Right cardiac atrium (tissue), 5 donors: ENCODE data around the gene MPC1. TPM values are rescaled to one million over a fixed set of nuclear protein-coding genes. Genes with fewer than 3 reads are reported as not detected.
"Not testable (repeated sequence)": the region's sequence is repeated elsewhere in the genome, so short reads cannot be mapped to it uniquely, and the experiment has no call there.

Experiments
- ATAC-seq, 2 donors: fragments of 200-7000 bp; cut with Tn5 transposase; one replicate each; pipeline versions ENCODE4 v1.8.0 to v1.9.1; 2020; ENCODE audit warnings: moderate library complexity in 2 of 2, mild to moderate bottlenecking in 1 of 2
- DNase-seq, 3 donors: peaks; one replicate each; pipeline ENCODE4 v3.0.0-alpha.2; 2020
- H3K27ac ChIP-seq: one replicate; pipeline ENCODE4 v1.5.1; 2013; ENCODE audit warnings: mild to moderate bottlenecking, low read length, control low read depth, moderate library complexity
- H3K27me3 ChIP-seq: one replicate; pipeline ENCODE4 v1.6.1; 2013; ENCODE audit not compliant: control insufficient read depth, insufficient read depth
- H3K4me1 ChIP-seq: one replicate; pipeline ENCODE4 v1.6.1; 2013; ENCODE audit warnings: low read length; ENCODE audit not compliant: control insufficient read depth, insufficient read depth
- H3K4me3 ChIP-seq: one replicate; pipeline ENCODE4 v1.5.1; 2013; ENCODE audit warnings: low read length, control low read depth
- H3K9me3 ChIP-seq: one replicate; pipeline ENCODE4 v1.6.1; 2013; ENCODE audit warnings: low read length; ENCODE audit not compliant: control insufficient read depth
- WGBS: extraction: QIAGEN DNeasy Blood & Tissue Kit; methylation state at CpG from one replicate; pipeline ENCODE4 v1.1.7; 2013; 5-methylcytosine and 5-hydroxymethylcytosine counted together
- intact Hi-C, 4 donors: fragments of 100-400 bp; cut with DNase I; formaldehyde crosslinking; loops; one replicate each; pipeline versions ENCODE4 v1.11.0 to v1.14.0; 2022 to 2023
- polyA plus RNA-seq: library from polyadenylated mRNA; stranded (reverse); fragments of 200-250 nt; gene quantifications from one replicate; pipeline ENCODE4 v1.2.3, GENCODE V29; 2013
- total RNA-seq, 4 donors: library from RNA; stranded (reverse); fragmentation: NEBNext Ultra II Directional; extraction: Animal tissue kit (Norgen Biotek cat#: 25700); gene quantifications; one replicate each; pipeline ENCODE4 v1.2.1, GENCODE V29; 2021
- donor health status: healthy with polysubstance abuse.
- donor health status: DM: no; HTN: yes; CAD: no.
- donor health status: DM: no; HTN: no; CAD: no.
- donor health status: DM: no; HTN: yes; CAD: no; lungs with severe emphysema.
- donor health status: DM: yes; HTN: yes; CAD: no.

The MPC1 gene
- total and polyA plus RNA-seq, 5 donors, result 275 to 760 (median 321) TPM

GRCh38 chr6:166405386-166405785 lies 22.6 kb upstream of the MPC1 start:
- H3K4me3 ChIP-seq, result no peak overlapping the region
- H3K27me3 ChIP-seq, result no peaks in the 10 kb centered on the region
- ATAC-seq (no peak), DNase-seq (no peak)
- H3K27ac ChIP-seq, result no peak overlapping the region
- no peaks in the 10 kb centered on the region for H3K9me3 ChIP-seq
- intact Hi-C loops, result loop anchor here in 2 of 4 donors (10.0 kb wide), 2 partner anchors 131 to 241 kb away; partner anchors contain the start of gene TBXT (in 1 of the 2)
- WGBS, result 62% methylated on average over 7 of the region's 7 CpGs
- H3K4me1 ChIP-seq, result no peaks in the 10 kb centered on the region

GRCh38 chr6:166402582-166403277 lies 20.0 kb upstream of the MPC1 start:
- H3K9me3 ChIP-seq, result peaks cover 3% of the 10 kb centered on the region
- no peak for DNase-seq
- no peaks in the 10 kb centered on the region for H3K27me3 ChIP-seq
- H3K27ac ChIP-seq, result no peak overlapping the region
- H3K4me3 ChIP-seq, result no peak overlapping the region
- H3K4me1 ChIP-seq, result no peaks in the 10 kb centered on the region
- WGBS, result 34% methylated on average over 6 of the region's 6 CpGs
- intact Hi-C loops, result loop anchor here (5.0 to 10.0 kb wide), 3 partner anchors 125 to 238 kb away; partner anchors contain the start of gene TBXT (in 1 of the 4)
- ATAC-seq, result no peak

- H3K4me1 ChIP-seq, H3K9me3 ChIP-seq, H3K27ac ChIP-seq, H3K4me3 ChIP-seq, H3K27me3 ChIP-seq: not testable (repeated sequence)
- 24% methylated on average over 16 of the region's 16 CpGs for WGBS
- intact Hi-C loops, result loop anchor here (2.0 to 10.0 kb wide), 4 partner anchors 123 to 236 kb away; partner anchors contain the start of gene TBXT (in 1 of the 4)
- ATAC-seq, result peak; percentile 80
- DNase-seq, result peak; percentile 44 to 76 (median 74)
Observed at GRCh38 chr6:166400649-166401250, 18.0 kb upstream of the MPC1 start.

- H3K9me3 ChIP-seq, result peaks cover 4% of the 10 kb centered on the region
- no peak for DNase-seq
- ATAC-seq, result no peak
- no peak overlapping the region for H3K27ac ChIP-seq
- H3K4me3 ChIP-seq, result no peak overlapping the region
- H3K27me3 ChIP-seq, result no peaks in the 10 kb centered on the region
- no peaks in the 10 kb centered on the region for H3K4me1 ChIP-seq
- WGBS, result 89% methylated on average over 2 of the region's 2 CpGs
- intact Hi-C loops, result loop anchor here (2.0 to 10.0 kb wide), 4 partner anchors 123 to 235 kb away; partner anchors contain the start of gene TBXT (in 1 of the 4)
Observed at GRCh38 chr6:166400181-166400580, 17.4 kb upstream of the MPC1 start.

- H3K4me3 ChIP-seq, result no peak overlapping the region
- DNase-seq, result no peak
- H3K27me3 ChIP-seq, result no peaks in the 10 kb centered on the region
- 85% methylated on average over 3 of the region's 3 CpGs for WGBS
- no peak for ATAC-seq
- no peak overlapping the region for H3K27ac ChIP-seq
- H3K4me1 ChIP-seq, result no peaks in the 10 kb centered on the region
- intact Hi-C loops, result loop anchor here in 2 of 4 donors (5.0 to 10.0 kb wide), 2 partner anchors 84 to 86 kb away; no protein-coding TSS in a partner anchor
- H3K9me3 ChIP-seq, result peaks cover 4% of the 10 kb centered on the region
Observed at GRCh38 chr6:166398348-166398747, 15.6 kb upstream of the MPC1 start.

GRCh38 chr6:166397849-166398248 lies 15.1 kb upstream of the MPC1 start:
- Histone ChIP-seq H3K9me3 (peaks cover 4% of the 10 kb centered on the region), H3K27ac (no peak overlapping the region), H3K4me3 (no peak overlapping the region), H3K4me1 (no peaks in the 10 kb centered on the region), H3K27me3 (no peaks in the 10 kb centered on the region)
- no peak for ATAC-seq
- DNase-seq, result no peak
- WGBS, result 91% methylated on average over 4 of the region's 4 CpGs
- intact Hi-C loops, result loop anchor here in 2 of 4 donors (5.0 to 10.0 kb wide), 2 partner anchors 83 to 86 kb away; no protein-coding TSS in a partner anchor

- no peaks in the 10 kb centered on the region for H3K4me1 ChIP-seq
- H3K4me3 ChIP-seq, result no peak overlapping the region
- DNase-seq (no peak), ATAC-seq (no peak)
- no peak overlapping the region for H3K27ac ChIP-seq
- peaks cover 4% of the 10 kb centered on the region for H3K9me3 ChIP-seq
- intact Hi-C loops, result loop anchor here in 2 of 4 donors (5.0 to 10.0 kb wide), 2 partner anchors 81 to 83 kb away; no protein-coding TSS in a partner anchor
- no peaks in the 10 kb centered on the region for H3K27me3 ChIP-seq
- WGBS, result 83% methylated on average over 6 of the region's 6 CpGs
Observed at GRCh38 chr6:166395778-166396177, 13.0 kb upstream of the MPC1 start.

- DNase-seq, result no peak
- intact Hi-C loops, result loop anchor here in 2 of 4 donors (5.0 to 10.0 kb wide), 2 partner anchors 81 to 83 kb away; no protein-coding TSS in a partner anchor
- no peaks in the 10 kb centered on the region for H3K27me3 ChIP-seq
- H3K27ac ChIP-seq, result no peak overlapping the region
- no peak overlapping the region for H3K4me3 ChIP-seq
- ATAC-seq, result no peak
- H3K9me3 ChIP-seq, result peaks cover 4% of the 10 kb centered on the region
- 49% methylated on average over 6 of the region's 6 CpGs for WGBS
- H3K4me1 ChIP-seq, result no peaks in the 10 kb centered on the region
Observed at GRCh38 chr6:166395351-166395750, 12.6 kb upstream of the MPC1 start.

- no peaks in the 10 kb centered on the region for H3K4me1 ChIP-seq
- DNase-seq, result no peak
- no peaks in the 10 kb centered on the region for H3K27me3 ChIP-seq
- peaks cover 4% of the 10 kb centered on the region for H3K9me3 ChIP-seq
- intact Hi-C loops, result loop anchor here in 1 of 4 donors (10.0 kb wide), 1 partner anchor 79 kb away; no protein-coding TSS in a partner anchor
- ATAC-seq, result no peak
- WGBS, result 73% methylated on average over 10 of the region's 10 CpGs
- no peak overlapping the region for H3K27ac ChIP-seq
- no peak overlapping the region for H3K4me3 ChIP-seq
Observed at GRCh38 chr6:166394036-166394892, 11.5 kb upstream of the MPC1 start.

- 77% methylated on average over 27 of the region's 27 CpGs for WGBS
- Histone ChIP-seq H3K4me1 (no peaks in the 10 kb centered on the region), H3K27me3 (no peaks in the 10 kb centered on the region), H3K9me3 (peaks cover 4% of the 10 kb centered on the region), H3K27ac (no peak overlapping the region), H3K4me3 (no peak overlapping the region)
- ATAC-seq, result no peak
- DNase-seq, result no peak
- intact Hi-C loops, result loop anchor here in 1 of 4 donors (10.0 kb wide), 1 partner anchor 79 kb away; no protein-coding TSS in a partner anchor
Observed at GRCh38 chr6:166393535-166393823, 10.7 kb upstream of the MPC1 start.
